Measurements from ENCODE around the gene MICALL2.

The MICALL2 gene

DNA sequence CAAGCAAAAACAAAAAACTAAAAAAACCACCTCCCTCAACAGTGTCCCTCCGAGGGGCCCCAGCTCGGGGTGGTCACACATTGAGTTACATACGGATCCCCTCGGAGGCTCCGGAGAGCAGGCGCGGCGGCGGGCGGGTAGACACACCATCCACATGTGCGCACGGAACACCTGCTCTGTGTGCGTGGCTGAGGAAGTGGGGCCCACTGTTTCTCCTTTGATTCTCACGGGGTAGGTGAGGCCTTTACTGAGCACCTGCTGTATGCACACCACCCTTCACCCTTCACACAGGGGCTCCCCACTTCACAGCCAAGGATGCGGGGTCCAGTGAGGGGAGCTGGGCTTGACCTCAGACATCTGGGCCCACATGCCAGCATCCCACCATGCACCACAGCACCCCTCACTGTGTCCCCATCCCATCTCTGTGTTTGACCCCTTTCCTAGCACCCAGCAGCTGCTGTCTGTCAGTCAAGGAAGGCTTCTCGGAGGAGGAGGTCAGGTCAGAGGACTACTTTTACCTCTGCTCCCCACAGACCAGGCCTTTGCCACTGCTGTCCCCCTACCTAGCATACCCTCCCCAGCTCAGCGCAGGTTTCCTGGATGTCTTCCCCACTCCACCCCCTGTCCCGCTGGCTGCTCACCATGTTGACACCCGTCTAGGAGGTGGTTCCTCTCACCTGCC lies 71.1 kb downstream of the MICALL2 start:
- no peak for DNase-seq

DNA sequence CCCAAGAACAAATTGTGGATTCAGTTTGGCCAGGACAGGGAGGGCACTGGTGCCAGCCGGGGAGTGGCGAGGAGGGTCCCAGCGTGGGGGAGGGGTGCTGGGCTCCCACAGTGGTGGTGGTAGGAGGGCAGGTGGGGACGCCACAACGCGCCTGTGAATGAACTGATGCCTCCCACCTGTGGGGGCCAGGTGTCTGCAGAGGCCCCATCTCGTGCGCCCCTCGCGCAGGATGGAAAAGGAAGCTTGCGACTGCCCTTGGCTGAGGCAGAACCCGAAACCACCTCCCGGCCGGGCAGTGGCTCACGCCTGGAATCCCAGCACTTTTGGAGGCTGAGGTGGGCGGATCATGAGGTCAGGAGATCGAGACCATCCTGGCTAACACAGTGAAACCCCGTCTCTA lies 72.0 kb downstream of the MICALL2 start:
- DNase-seq: no peak

DNA sequence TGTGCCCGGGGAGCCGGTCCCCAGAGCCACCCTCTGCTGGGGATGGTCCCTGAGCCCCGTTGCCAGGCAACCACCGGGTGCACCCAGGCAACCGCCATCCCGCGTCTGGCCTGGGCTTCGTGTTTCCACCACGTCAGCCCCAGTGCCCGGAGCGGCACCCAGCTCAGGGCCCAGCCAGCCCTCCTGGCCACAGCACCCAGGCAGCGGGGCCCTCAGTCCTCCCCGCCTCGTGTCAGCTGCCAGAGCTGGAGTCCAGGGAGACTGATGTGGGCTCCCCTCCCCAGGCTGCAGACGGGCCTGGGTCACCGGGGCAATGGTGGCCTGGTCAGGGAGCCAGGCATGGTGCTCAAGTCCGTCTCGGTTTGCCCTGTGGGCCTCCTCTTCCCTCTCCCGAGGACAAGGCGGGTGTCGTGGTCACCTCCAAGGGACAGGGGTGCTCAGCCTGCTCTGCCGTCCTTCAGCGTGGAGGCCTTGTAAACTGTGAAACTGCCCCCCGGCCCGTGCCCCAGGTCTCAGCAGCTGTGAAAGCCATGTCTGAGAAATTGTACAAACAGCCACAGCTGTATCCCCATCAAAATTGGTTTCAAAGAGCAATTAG lies 72.5 kb downstream of the MICALL2 start:
- no peak for DNase-seq

DNA sequence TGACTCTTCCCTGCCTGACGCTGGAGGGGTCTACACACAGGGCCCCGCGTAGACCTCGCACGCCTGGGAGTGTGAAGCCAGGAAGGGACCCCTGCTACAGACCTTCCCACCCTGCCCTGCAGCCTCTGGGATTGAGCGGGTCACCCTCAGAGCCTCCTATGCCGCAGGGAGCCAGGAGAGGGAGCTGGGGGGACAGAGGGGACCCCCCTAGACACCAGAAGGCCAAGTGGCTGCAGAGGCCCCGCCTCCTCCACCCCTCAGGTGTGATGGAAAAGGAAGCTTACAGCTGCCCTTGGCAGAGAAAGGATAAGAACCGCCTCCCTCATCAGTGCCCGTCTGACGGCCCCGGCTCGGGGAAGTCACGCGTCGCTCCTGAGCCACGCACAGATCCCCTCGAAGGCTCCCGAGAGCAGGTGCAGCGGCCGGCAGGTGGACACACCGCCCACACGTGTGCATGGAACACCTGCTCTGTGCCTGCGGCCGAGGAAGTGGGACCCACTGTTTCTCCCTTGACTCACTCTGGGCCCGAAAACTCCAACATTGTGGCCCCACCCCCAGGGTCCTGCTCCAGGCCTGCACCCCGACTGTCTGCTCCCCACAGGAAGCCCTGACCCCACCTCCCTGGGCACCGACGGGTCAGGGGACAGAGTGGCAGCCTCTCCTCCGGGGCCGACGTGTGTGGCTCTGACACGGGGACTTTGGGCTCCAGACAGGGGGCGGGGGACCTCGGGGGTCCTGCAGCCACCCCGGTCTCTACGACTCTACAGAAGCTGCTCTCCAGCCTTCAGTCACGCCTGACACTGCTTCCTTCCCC lies 73.3 kb downstream of the MICALL2 start:
- DNase-seq: no peak

DNA sequence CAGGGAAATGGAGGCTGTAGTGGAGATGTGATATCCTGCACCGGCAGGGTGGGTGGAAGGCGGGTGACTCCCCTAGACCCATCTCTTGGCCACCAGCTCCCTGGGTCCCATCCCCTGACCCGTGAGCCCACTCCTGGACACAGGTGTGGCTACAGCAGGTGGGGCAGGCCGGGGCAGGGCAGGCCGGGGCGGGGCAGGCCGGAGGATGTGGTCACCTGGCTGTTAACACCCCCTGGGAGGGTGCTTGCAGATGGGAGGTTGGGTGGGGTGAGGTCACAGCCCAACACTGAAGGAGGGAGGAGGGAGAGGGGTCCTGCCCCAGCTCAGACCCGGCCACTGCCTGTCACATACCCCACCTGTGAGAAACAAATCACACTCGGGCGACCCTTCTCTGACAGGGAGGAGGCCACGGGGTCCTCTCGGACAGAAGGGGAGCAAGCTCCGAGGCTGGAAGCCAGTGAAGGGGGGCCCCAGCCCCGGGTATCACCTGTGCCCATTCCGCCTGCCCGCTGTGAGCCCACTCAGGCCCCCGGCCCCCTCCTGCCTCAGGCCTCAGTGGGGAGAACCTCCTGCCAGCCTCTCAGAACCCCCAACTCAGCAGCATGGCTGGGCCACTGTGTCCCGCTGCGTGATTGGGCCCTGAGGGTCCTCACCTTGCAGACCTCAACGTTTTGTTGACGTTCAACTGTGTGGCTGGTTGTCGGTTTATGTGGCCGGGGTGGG lies 74.0 kb downstream of the MICALL2 start:
- DNase-seq: no peak

All from activated CD4-positive, alpha-beta T cell treated with anti-CD3 and anti-CD28 coated beads, Interleukin-2, amount 50 U/mL, for 1 hour (primary cell).